ENCODE data around the gene REPS1.

DNA sequence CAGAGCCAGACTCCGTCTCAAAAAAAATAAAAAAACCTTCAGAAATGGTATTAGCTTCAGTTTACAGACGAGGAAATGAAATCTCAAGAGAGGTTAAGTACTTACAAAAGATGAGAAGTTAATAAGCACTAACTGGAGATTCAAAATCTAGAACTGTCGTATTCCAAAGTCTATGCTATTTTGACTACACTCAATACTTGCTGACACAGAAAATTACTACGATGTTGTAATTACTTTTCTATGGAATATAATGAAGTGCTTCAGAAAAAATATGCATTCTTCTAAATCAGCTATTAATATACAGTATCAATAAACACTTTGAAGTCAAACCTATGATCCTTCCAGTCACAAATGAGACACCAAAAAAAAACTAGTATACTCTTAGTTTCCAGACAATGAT lies 12.2 kb downstream of the REPS1 start:
- TF ChIP-seq, protein P1, sequence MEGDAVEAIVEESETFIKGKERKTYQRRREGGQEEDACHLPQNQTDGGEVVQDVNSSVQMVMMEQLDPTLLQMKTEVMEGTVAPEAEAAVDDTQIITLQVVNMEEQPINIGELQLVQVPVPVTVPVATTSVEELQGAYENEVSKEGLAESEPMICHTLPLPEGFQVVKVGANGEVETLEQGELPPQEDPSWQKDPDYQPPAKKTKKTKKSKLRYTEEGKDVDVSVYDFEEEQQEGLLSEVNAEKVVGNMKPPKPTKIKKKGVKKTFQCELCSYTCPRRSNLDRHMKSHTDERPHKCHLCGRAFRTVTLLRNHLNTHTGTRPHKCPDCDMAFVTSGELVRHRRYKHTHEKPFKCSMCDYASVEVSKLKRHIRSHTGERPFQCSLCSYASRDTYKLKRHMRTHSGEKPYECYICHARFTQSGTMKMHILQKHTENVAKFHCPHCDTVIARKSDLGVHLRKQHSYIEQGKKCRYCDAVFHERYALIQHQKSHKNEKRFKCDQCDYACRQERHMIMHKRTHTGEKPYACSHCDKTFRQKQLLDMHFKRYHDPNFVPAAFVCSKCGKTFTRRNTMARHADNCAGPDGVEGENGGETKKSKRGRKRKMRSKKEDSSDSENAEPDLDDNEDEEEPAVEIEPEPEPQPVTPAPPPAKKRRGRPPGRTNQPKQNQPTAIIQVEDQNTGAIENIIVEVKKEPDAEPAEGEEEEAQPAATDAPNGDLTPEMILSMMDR (IDR thresholded peaks at IDR 0.05; ENCODE audit: poor library complexity): no peak
- no peak for TF ChIP-seq EZH2 (IDR thresholded peaks at IDR 0.05; ENCODE audit: borderline replicate concordance)
